ENCODE data around the gene TCF12.

Gene TCF12

GRCh38 chr15:57306944-57307411 is 388.5 kb downstream of the TCF12 start:
- in situ Hi-C loops (cut with HindIII; ENCODE audit: low sequenced_read_pairs), result no loop called here

DNA sequence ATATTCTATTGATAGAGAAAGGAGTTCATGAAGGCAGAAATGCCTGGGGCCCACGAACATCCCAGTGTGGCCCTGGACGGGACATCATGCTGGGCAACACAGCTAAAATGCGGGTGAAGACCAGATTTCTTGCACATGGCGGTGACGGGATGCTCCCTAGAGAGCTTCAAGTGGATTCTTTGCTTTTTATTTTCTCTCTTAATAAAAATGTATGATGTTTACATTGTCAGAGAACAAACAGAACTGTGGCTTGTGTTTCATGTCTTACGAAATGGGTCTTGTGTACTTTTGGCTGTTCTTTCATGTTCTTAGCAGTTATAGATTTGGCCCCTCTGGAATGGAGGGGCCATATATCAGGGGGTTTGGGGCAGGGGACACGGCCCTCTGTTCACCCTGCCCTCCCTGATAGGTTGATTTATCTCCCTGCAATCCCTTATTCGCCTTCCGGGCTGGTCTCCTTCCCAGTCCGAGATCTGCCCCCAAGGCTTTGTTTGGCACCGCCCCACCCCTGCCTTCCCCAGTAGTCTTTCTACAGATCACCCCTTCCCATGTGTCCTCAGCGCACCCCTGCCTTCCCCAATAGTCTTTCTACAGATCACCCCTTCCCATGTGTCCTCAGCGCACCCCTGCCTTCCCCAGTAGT is 389.2 kb downstream of the TCF12 start:
- in situ Hi-C loops (cut with HindIII; ENCODE audit: low sequenced_read_pairs), result no loop called here

- in situ Hi-C loops (cut with HindIII; ENCODE audit: low sequenced_read_pairs), result no loop called here
Observed at GRCh38 chr15:57308170-57308545, 389.7 kb downstream of the TCF12 start.

- in situ Hi-C loops (cut with HindIII; ENCODE audit: low sequenced_read_pairs), result loop anchor here (5.0 kb wide), 1 partner anchor 78 kb away; no protein-coding TSS in a partner anchor
Observed at GRCh38 chr15:57309856-57310760, 391.7 kb downstream of the TCF12 start.

GRCh38 chr15:57310876-57311275 is 392.4 kb downstream of the TCF12 start:
- in situ Hi-C loops (cut with HindIII; ENCODE audit: low sequenced_read_pairs), result loop anchor here (5.0 kb wide), 1 partner anchor 79 kb away; no protein-coding TSS in a partner anchor

- in situ Hi-C loops (cut with HindIII; ENCODE audit: low sequenced_read_pairs), result loop anchor here (5.0 kb wide), 1 partner anchor 80 kb away; no protein-coding TSS in a partner anchor
Observed at GRCh38 chr15:57312006-57312317, 393.5 kb downstream of the TCF12 start.

DNA sequence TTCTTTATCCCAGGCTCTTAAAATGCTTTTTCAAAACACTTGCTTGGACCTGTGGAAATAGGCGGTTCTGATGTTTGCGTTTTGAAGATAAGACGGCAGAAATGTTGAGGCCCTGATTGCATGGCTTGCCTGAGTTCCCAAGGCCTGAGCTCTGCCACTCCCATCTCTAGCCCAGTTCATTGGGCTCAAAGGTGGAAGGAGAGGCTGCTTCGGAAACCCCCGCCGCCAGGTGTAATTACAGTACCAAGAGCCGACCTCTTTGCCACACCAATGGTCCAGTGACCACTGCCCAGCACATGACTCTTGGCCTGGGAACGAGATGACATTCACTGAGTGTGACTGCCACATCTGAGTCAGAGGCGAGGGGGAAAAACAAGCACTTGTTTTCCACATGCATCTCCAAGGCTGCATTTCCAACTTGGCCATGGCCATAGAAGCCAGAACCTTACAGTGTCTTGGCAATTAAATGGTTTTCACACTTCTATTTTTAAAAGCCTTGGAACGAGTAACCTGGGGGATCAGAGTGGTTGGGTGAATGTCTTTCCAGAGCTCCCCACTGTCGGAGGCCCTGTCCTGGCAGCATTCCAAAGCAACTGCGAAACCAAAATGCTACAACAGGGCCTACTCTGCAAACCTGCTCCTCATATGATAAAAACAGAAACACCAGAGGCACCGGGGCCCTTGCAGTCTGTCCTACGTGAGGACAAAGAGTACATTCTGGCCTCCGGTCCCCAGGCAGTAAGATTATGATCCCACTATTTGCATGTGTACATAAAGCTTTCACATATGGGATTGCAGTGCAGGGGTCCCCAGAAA is 394.1 kb downstream of the TCF12 start:
- in situ Hi-C loops (cut with HindIII; ENCODE audit: low sequenced_read_pairs), result loop anchor here (5.0 kb wide), 1 partner anchor 80 kb away; no protein-coding TSS in a partner anchor

DNA sequence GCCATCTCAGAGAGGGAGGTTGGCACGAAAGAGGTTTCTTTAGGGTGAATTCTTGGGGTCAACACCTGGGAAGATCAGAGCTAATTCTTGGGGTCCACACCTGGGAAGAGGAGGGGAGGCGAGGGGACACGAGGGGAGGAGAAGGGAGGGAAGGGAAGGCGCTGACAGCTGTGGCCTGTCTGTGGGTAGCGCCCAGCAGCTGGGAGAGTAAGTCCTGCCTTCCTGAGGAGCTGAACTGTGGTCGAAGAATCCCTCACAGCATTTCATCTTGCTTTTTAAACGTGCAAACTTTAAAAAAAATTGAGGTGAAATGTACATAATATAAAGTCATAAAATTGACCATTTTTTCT is 394.7 kb downstream of the TCF12 start:
- in situ Hi-C loops (cut with HindIII; ENCODE audit: low sequenced_read_pairs), result loop anchor here (5.0 kb wide), 1 partner anchor 81 kb away; no protein-coding TSS in a partner anchor

DNA sequence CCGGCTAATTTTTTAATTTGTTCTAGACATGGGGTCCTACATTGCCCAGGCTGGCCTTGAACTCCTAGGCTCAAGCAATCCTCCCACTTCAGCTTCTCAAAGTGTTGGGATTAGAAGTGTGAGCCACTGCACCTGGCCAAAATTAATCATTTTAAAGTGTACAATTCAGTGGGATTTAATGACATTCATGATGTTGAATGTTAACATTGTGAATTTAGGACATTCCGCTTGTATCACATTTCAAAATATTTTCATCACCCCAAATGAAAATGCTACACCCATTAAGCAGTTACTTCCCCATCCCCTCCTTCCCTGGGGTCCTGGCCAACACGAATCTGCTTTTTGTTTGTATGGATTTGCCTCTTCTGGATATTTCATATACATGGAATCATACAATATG is 395.8 kb downstream of the TCF12 start:
- in situ Hi-C loops (cut with HindIII; ENCODE audit: low sequenced_read_pairs), result loop anchor here (5.0 kb wide), 1 partner anchor 82 kb away; no protein-coding TSS in a partner anchor

- in situ Hi-C loops (cut with HindIII; ENCODE audit: low sequenced_read_pairs), result no loop called here
Observed at GRCh38 chr15:57316451-57316850, 398.0 kb downstream of the TCF12 start.

GRCh38 chr15:57319226-57319918 is 400.9 kb downstream of the TCF12 start:
- in situ Hi-C loops (cut with HindIII; ENCODE audit: low sequenced_read_pairs), result no loop called here

DNA sequence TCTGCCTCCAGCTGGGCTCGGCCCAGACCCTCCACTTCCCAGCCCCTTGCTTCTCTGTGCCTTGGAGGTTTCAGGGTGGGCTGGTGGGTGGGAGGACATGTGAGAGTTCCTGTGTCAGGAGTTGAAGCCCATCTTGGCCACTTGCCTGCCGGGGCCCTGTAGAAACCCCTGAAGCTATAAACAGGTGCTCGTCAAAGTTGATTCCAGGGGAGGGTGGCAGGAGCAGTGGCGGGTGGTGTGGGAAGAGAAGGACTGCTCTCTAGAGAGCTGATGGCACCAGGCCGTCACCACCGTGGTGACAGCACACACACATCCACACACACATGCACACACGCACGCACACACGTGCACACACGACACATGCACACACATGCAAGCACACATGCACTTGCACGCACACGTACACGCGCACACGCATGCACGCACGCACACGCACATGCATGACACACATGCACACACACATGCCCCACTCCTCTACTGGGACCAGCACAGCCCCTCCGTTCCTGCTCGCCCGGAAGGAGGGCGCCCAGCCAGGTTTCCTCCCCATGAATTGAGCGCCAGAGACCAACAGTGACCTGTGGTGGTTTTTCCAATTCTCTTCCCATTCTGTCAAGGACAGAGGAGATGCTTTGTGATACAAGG is 401.6 kb downstream of the TCF12 start:
- in situ Hi-C loops (cut with HindIII; ENCODE audit: low sequenced_read_pairs), result no loop called here

DNA sequence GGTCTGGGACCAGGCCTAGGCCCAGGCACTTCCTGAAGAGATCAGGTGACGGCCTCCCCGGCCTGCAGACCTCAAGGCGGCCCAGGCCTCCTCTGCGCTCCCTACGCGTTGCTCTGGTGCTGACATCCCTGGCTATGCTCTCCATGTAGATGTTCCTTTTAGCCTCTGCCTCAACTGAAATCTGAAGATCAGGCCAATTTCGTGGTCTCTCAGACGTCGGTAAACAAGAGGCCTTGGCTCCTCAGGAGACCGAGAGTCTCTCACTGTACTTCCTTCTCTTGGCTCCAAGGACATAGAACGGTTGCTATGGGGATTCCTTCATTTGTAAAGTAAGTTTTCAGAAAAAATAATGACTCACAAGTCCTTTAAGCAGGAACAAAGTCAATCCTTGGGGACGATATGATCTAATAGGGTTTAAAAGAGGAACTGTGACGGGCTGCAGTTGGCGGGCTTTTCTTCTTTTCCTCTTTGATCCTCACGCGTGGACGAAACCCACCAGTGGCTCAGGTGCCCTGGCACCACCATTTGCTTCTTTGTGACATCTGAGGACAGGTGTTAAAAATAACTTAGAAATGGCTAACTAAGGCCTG is 402.3 kb downstream of the TCF12 start:
- in situ Hi-C loops (cut with HindIII; ENCODE audit: low sequenced_read_pairs), result no loop called here

GRCh38 chr15:57321485-57321884 is 403.0 kb downstream of the TCF12 start:
- in situ Hi-C loops (cut with HindIII; ENCODE audit: low sequenced_read_pairs), result no loop called here

DNA sequence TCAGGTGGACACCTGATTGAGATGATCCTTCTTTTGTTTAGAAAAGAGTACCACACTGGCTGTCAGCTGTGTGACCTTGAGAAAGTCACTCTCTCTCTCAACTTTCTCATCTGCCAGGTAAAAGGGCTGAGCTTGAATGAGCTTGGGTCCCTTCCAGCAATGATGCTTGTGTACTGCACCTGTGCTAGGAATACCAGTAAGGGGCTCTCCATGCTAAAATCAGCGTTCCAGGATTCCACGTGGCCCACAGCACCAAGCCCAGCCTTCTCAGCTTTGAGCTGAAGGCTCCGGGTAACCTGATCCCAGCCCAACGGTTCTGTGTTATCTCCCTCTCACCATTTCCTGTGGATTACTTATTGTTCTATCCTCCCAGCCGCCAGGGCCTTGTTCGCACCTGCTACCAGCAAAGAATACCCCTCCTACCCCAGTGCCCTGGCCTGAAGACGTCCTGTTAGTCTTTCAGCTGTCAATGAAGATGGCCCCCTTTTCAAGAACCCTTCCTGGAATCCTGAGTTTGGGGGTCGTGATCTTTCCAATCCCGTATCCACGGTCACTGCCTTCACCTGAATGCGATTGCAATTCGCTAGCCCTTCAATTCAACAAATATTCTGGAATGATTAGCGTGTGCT is 403.6 kb downstream of the TCF12 start:
- in situ Hi-C loops (cut with HindIII; ENCODE audit: low sequenced_read_pairs), result no loop called here

DNA sequence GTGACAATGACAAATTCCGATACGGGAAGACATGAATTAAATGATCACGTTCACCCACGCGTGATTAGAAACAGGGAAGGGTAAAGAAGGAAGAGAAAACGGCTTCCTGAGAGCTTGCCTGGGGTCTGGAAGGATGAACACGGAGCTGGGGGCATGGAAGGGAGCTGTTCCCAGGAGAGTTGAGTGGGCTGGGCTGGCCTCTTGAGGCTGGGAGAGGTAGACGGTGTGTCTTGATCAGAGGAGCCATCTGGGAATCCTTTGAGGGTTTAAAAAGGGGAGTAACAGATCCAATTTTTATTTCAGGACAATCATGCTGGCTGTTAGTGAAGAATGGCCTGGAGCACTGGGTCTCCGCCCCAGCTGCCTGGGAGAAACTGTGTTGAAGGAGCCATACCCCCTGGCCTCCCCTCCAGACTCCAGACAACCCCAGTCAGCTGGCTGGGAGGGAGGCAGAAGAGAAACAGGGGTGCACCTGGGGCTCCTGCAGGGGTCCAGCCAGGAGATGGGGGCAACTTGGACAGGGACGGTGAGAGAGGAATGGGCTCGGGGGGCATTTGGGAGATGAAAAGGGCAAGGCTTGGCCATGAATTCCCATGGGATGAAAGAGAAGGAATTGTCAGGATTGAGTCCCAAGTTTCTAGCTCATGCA is 404.3 kb downstream of the TCF12 start:
- in situ Hi-C loops (cut with HindIII; ENCODE audit: low sequenced_read_pairs), result no loop called here

DNA sequence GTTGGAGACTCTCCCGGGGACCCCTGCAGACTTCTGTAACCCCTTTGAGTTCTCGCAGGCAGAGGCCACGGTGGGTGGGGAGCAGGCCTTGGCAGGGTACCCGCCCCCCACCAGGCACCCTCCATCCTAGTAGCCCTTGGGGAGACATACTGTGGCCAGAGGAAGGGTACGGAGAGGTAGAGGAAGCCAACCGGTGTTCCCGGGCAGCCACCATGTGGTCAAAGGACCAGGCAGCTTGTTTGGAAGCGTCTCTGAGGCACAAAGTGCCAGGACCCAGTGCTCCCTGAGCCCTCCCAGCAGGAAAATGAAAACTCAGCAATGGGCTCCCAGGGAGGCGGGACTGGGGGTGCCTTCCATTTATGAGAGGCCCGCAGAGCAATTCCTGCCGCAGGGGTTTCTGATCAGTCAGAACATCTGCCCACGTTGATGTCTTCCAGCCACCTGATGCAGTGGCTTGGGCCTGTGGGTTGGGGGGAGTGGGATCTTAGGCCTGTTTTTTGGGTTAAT is 404.9 kb downstream of the TCF12 start:
- in situ Hi-C loops (cut with HindIII; ENCODE audit: low sequenced_read_pairs), result no loop called here

DNA sequence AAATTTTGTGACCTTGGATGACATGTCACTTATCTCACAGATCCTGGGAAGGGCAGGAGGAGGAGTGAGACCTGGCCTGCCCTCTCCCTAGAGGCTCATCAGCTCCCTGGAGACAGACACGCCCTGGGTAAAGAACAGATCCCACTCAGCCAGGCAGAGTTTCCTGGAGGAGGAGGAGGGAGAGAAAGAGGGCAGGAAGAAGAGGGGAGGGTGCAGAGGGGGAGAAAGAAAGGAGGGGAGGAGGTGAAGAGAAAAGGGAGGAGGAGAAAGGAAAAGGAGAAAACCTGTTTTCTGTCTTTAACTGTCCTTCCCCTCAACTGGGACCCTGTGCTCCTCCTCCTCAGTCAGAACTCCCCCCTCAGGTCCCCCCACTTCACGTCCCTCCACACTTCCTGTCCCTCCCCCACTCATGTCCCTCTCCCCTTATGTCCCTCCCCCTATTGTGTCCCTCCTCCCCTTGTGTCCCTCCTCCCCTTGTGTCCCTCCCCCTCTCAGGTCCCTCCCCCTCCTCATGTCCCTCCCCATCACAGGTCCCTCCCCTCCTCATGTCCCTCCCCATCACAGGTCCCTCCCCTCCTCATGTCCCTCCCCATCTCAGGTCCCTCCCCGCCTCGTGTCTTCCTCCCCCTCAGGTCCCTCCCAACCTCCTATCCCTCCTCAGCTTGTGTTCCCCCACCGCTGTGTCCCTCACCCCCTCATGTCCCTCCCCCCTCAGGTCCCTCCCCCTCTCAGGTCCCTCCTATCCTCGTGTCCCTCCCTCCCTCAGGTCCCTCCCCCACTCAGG is 405.6 kb downstream of the TCF12 start:
- in situ Hi-C loops (cut with HindIII; ENCODE audit: low sequenced_read_pairs), result no loop called here

Data from endothelial cell of hepatic sinusoid (primary cell).